ENCODE data around the gene RBFOX2.

GRCh38 chr22:35719212-35719875 is 309.3 kb downstream of the RBFOX2 start:
- TF ChIP-seq CTCF (IDR thresholded peaks at IDR 0.05) (no peak), POLR2A (IDR thresholded peaks at IDR 0.05) (no peak)
